ENCODE data around the gene CALD1.

CALD1 gene

DNA sequence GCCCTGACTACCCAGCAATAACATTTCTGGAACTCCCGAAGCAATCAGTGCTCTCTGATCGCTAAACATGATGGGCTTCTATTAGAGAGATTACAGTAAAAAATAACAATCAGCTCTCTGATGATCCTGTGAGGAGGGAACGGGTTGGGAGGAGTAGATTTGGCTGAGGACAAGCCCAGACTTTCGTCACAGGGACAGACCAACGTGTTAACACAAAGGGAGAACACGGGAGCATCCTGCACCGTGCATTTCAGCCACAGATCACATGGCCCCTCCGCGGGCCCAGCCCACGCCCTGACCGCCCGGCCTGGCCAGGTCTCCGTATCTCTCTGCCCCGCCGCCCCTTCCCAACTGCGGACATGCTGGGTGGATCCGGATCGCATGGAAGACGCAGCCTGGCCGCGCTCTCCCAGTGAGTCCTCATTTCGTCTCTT is 111.8 kb downstream of the CALD1 start:
- H3K4me2 ChIP-seq (ENCODE audit: low read length) = no peak overlapping the region
- H3K9me2 ChIP-seq (replicated peaks; ENCODE audit: control insufficient read depth, low read length) = no peaks in the 10 kb centered on the region
- H3K4me1 ChIP-seq (ENCODE audit: control insufficient read depth, low read length) = no peaks in the 10 kb centered on the region
- H3K36me3 ChIP-seq (ENCODE audit: control insufficient read depth, low read length) = no peaks in the 10 kb centered on the region
- no peaks in the 10 kb centered on the region for H3F3A ChIP-seq (ENCODE audit: control insufficient read depth, insufficient read depth)
- TF ChIP-seq EZH2phosphoT487 (IDR thresholded peaks at IDR 0.05; ENCODE audit: borderline replicate concordance, low read length) = no peak
- TF ChIP-seq, protein P1, sequence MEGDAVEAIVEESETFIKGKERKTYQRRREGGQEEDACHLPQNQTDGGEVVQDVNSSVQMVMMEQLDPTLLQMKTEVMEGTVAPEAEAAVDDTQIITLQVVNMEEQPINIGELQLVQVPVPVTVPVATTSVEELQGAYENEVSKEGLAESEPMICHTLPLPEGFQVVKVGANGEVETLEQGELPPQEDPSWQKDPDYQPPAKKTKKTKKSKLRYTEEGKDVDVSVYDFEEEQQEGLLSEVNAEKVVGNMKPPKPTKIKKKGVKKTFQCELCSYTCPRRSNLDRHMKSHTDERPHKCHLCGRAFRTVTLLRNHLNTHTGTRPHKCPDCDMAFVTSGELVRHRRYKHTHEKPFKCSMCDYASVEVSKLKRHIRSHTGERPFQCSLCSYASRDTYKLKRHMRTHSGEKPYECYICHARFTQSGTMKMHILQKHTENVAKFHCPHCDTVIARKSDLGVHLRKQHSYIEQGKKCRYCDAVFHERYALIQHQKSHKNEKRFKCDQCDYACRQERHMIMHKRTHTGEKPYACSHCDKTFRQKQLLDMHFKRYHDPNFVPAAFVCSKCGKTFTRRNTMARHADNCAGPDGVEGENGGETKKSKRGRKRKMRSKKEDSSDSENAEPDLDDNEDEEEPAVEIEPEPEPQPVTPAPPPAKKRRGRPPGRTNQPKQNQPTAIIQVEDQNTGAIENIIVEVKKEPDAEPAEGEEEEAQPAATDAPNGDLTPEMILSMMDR (IDR thresholded peaks at IDR 0.05; ENCODE audit: low read depth, low read length, poor library complexity, severe bottlenecking) = no peak
- no peaks in the 10 kb centered on the region for H3K27me3 ChIP-seq (ENCODE audit: control insufficient read depth, low read length)
- no peak overlapping the region for H3K4me3 ChIP-seq (ENCODE audit: low read length)
- no peak overlapping the region for H3K27ac ChIP-seq (ENCODE audit: low read depth, low read length)
- H3K79me2 ChIP-seq (ENCODE audit: control insufficient read depth, low read length) = no peaks in the 10 kb centered on the region
- H4K20me1 ChIP-seq (ENCODE audit: control insufficient read depth, insufficient read depth, low read depth, low read length) = no peaks in the 10 kb centered on the region
- H3K9me3 ChIP-seq (ENCODE audit: control insufficient read depth, insufficient read depth, low read length) = peaks cover 4% of the 10 kb centered on the region; the same call in 1 of the 2 replicates

DNA sequence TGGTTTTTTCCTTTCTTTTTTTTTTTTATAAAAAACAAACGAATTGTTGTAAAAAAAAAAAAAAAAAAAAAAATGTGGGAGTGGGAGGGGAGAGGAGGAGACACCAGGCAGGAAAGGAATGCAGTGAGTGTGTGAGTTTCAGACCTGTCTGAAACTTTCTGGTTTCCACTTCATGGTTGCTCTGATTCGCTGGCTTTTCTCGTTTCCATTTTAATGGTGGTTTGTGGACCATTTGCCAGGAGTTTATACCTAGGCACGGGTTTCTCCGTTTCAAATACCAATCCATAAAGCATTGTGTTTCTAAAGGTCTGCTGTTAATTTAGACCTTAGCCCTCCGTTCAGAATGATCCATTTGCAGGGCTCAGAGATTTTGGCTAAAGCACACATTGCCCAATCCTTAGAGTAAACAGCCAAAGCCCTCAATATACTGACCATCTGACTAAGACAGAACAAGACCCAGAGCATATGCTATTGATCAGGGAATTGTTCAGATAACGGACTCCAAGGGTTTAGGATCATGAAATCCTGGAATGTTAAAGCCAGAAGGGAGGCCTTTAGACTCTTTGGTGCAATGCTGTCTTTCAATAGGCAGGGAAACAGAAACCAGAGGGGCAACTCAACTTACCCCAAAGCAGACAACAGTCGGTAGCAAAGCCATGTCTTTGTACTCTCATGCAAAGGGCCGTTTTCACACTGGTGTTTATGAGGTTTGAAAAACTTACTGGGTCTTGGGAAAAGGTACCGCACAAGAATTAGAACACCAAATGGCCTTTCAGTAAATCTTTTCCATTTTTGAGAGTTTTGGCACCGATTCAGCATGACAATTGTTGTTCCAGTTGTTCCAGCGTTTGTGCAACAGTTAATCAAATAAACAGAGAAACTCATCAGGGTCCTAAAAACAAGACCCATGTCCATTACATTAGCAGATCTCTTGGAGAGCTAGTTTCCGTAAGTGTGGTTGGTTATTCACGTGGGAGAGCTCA is 112.6 kb downstream of the CALD1 start:
- Histone ChIP-seq H3K27me3 (ENCODE audit: control insufficient read depth, low read length) (no peaks in the 10 kb centered on the region), H3K4me2 (ENCODE audit: low read length) (no peak overlapping the region), H4K20me1 (ENCODE audit: control insufficient read depth, insufficient read depth, low read depth, low read length) (no peaks in the 10 kb centered on the region), H3K4me1 (ENCODE audit: control insufficient read depth, low read length) (no peaks in the 10 kb centered on the region), H3F3A (ENCODE audit: control insufficient read depth, insufficient read depth) (no peaks in the 10 kb centered on the region), H3K36me3 (ENCODE audit: control insufficient read depth, low read length) (no peaks in the 10 kb centered on the region), H3K9me2 (replicated peaks; ENCODE audit: control insufficient read depth, low read length) (no peaks in the 10 kb centered on the region), H3K9me3 (ENCODE audit: control insufficient read depth, insufficient read depth, low read length) (peaks cover 8% of the 10 kb centered on the region; the same call in 1 of the 2 replicates), H3K79me2 (ENCODE audit: control insufficient read depth, low read length) (no peaks in the 10 kb centered on the region), H3K27ac (ENCODE audit: low read depth, low read length) (no peak overlapping the region), H3K4me3 (ENCODE audit: low read length) (no peak overlapping the region)
- TF ChIP-seq, protein P1 (IDR thresholded peaks at IDR 0.05; ENCODE audit: low read depth, low read length, poor library complexity, severe bottlenecking) = no peak
- no peak for TF ChIP-seq EZH2phosphoT487 (IDR thresholded peaks at IDR 0.05; ENCODE audit: borderline replicate concordance, low read length)

GRCh38 chr7:134892963-134893362 is 113.5 kb downstream of the CALD1 start:
- no peak for TF ChIP-seq EZH2phosphoT487 (IDR thresholded peaks at IDR 0.05; ENCODE audit: borderline replicate concordance, low read length)
- TF ChIP-seq, protein P1 (IDR thresholded peaks at IDR 0.05; ENCODE audit: low read depth, low read length, poor library complexity, severe bottlenecking) = no peak
- no peaks in the 10 kb centered on the region for H3F3A ChIP-seq (ENCODE audit: control insufficient read depth, insufficient read depth)
- no peaks in the 10 kb centered on the region for H3K4me1 ChIP-seq (ENCODE audit: control insufficient read depth, low read length)
- H3K9me3 ChIP-seq (ENCODE audit: control insufficient read depth, insufficient read depth, low read length) = peaks cover 8% of the 10 kb centered on the region; the same call in 1 of the 2 replicates
- no peaks in the 10 kb centered on the region for H3K36me3 ChIP-seq (ENCODE audit: control insufficient read depth, low read length)
- no peak overlapping the region for H3K4me2 ChIP-seq (ENCODE audit: low read length)
- H4K20me1 ChIP-seq (ENCODE audit: control insufficient read depth, insufficient read depth, low read depth, low read length) = no peaks in the 10 kb centered on the region
- no peaks in the 10 kb centered on the region for H3K27me3 ChIP-seq (ENCODE audit: control insufficient read depth, low read length)
- no peaks in the 10 kb centered on the region for H3K79me2 ChIP-seq (ENCODE audit: control insufficient read depth, low read length)
- H3K27ac ChIP-seq (ENCODE audit: low read depth, low read length) = no peak overlapping the region
- no peak overlapping the region for H3K4me3 ChIP-seq (ENCODE audit: low read length)
- H3K9me2 ChIP-seq (replicated peaks; ENCODE audit: control insufficient read depth, low read length) = no peaks in the 10 kb centered on the region
